ENCODE results near the gene LIN52.

GRCh38 chr14:74208642-74209041 is 123.9 kb downstream of the LIN52 start:
- no peak for TF ChIP-seq CTCF (IDR thresholded peaks at IDR 0.05)
- no peak for TF ChIP-seq EZH2 (IDR thresholded peaks at IDR 0.05)
- TF ChIP-seq EZH2phosphoT487 (IDR thresholded peaks at IDR 0.05) = no peak

Measured in neural progenitor cell (in vitro differentiated cells).